GM23338 (cell line): ENCODE measurements around the gene POP7. TPM values are rescaled to one million over a fixed set of nuclear protein-coding genes. Genes with fewer than 3 reads are reported as not detected.

Experiments
- ATAC-seq: fragments of 200-7000 bp; cut with Tn5 transposase; 3 replicates; pipeline ENCODE4 v1.9.1; 2020
- DNase-seq: peaks from one replicate; pipeline ENCODE4 v3.0.0-alpha.2; 2015; ENCODE audit warnings: low spot score
- H2AFZ ChIP-seq: fragments of 200-600 bp; sonication (generic); 2 replicates; pipeline ENCODE4 v1.8.0; 2016; ENCODE audit warnings: antibody characterized with exemption, mild to moderate bottlenecking, moderate library complexity
- H3F3A ChIP-seq: fragments of 200-600 bp; sonication (generic); replicated peaks from 2 replicates; pipeline ENCODE4 v1.8.0; 2017; ENCODE audit warnings: antibody characterized with exemption, mixed run types, low read depth
- H3K27ac ChIP-seq: fragments of 200-600 bp; sonication (generic); 2 replicates; pipeline ENCODE4 v1.6.1; 2016; ENCODE audit warnings: low read depth
- H3K27me3 ChIP-seq: fragments of 200-600 bp; sonication (generic); 2 replicates; pipeline ENCODE4 v1.8.0; 2016; ENCODE audit warnings: mild to moderate bottlenecking, mixed run types, moderate library complexity; ENCODE audit not compliant: insufficient read depth
- H3K36me3 ChIP-seq: fragments of 200-600 bp; sonication (generic); 2 replicates; pipeline ENCODE4 v1.8.0; 2016; ENCODE audit warnings: mild to moderate bottlenecking; ENCODE audit not compliant: insufficient read depth
- H3K4me1 ChIP-seq: fragments of 200-600 bp; sonication (generic); 2 replicates; pipeline ENCODE4 v1.8.0; 2016; ENCODE audit warnings: mild to moderate bottlenecking, moderate library complexity; ENCODE audit not compliant: insufficient read depth
- H3K4me2 ChIP-seq: fragments of 200-600 bp; sonication (generic); 2 replicates; pipeline ENCODE4 v1.7.1; 2017; ENCODE audit warnings: mixed run types
- H3K4me3 ChIP-seq: fragments of 200-600 bp; sonication (generic); 2 replicates; pipeline ENCODE4 v1.6.1; 2016; ENCODE audit warnings: mixed run types
- H3K79me2 ChIP-seq: fragments of 200-600 bp; sonication (generic); replicated peaks from 2 replicates; pipeline ENCODE4 v1.8.0; 2017; ENCODE audit warnings: mild to moderate bottlenecking; ENCODE audit not compliant: insufficient read depth
- H3K9me2 ChIP-seq: fragments of 200-600 bp; sonication (generic); 2 replicates; pipeline ENCODE4 v1.8.0; 2017; ENCODE audit not compliant: insufficient read depth
- H4K20me1 ChIP-seq: fragments of 200-600 bp; sonication (generic); replicated peaks from 2 replicates; pipeline ENCODE4 v1.8.0; 2017; ENCODE audit warnings: mild to moderate bottlenecking; ENCODE audit not compliant: insufficient read depth
- H3K27ac Mint-ChIP-seq: 2 replicates; pipeline ENCODE4 v1.8.0; 2020; ENCODE audit warnings: inconsistent platforms, mild to moderate bottlenecking, moderate library complexity, mixed read lengths
- H3K27me3 Mint-ChIP-seq: 3 replicates; pipeline ENCODE4 v1.8.0; 2022; ENCODE audit warnings: low read depth, mild to moderate bottlenecking, moderate library complexity, mixed read lengths, inconsistent platforms; ENCODE audit not compliant: insufficient read depth, poor library complexity
- H3K36me3 Mint-ChIP-seq: 3 replicates; pipeline ENCODE4 v1.8.0; 2021; ENCODE audit warnings: low read depth, mild to moderate bottlenecking, inconsistent platforms, moderate library complexity, mixed read lengths
- H3K4me1 Mint-ChIP-seq: 3 replicates; pipeline ENCODE4 v1.8.0; 2020; ENCODE audit warnings: mild to moderate bottlenecking, inconsistent platforms, mixed read lengths
- H3K4me3 Mint-ChIP-seq: 3 replicates; pipeline ENCODE4 v1.8.0; 2021; ENCODE audit warnings: moderate library complexity, mild to moderate bottlenecking, inconsistent platforms, mixed read lengths
- H3K9me3 Mint-ChIP-seq: 3 replicates; pipeline ENCODE4 v1.8.0; 2020; ENCODE audit warnings: moderate library complexity, mild to moderate bottlenecking, inconsistent platforms, mixed read lengths
- CREB1 ChIP-seq: fragments of 250-450 bp; sonication (Bioruptor Pico); IDR thresholded peaks from 2 replicates; pipeline ENCODE4 v1.5.0; 2020; ENCODE audit warnings: low read depth, mild to moderate bottlenecking, moderate library complexity
- EZH2 ChIP-seq: fragments of 200-600 bp; sonication (generic); IDR thresholded peaks from one replicate; pipeline ENCODE4 v1.8.0; 2017; ENCODE audit warnings: antibody characterized with exemption, mild to moderate bottlenecking, low read depth; ENCODE audit not compliant: unreplicated experiment
- NANOG ChIP-seq: IDR thresholded peaks from 2 replicates; pipeline ENCODE4 v1.6.1; 2016; ENCODE audit warnings: antibody characterized with exemption, borderline replicate concordance
- POLR2AphosphoS5 ChIP-seq: IDR thresholded peaks from 2 replicates; pipeline ENCODE4 v1.6.1; 2016; ENCODE audit warnings: antibody characterized with exemption, low read depth
- ZNF114 ChIP-seq: fragments of 250-450 bp; sonication (Bioruptor Pico); IDR thresholded peaks from 2 replicates; pipeline ENCODE4 v1.5.0; 2020; ENCODE audit warnings: mild to moderate bottlenecking, moderate library complexity
- ZNF331 ChIP-seq: fragments of 250-450 bp; sonication (Bioruptor Pico); IDR thresholded peaks from 2 replicates; pipeline ENCODE4 v1.5.0; 2020; ENCODE audit warnings: low read depth, mild to moderate bottlenecking, moderate library complexity
- polyA plus RNA-seq: library from polyadenylated mRNA; unstranded; fragments of >200 nt; fragmentation: Nextera tagmentation; extraction: Ambion mirVana; gene quantifications from 2 replicates; pipeline ENCODE4 v1.2.1, GENCODE V29; 2016
- total RNA-seq: library from RNA; depleted of rRNA; stranded (reverse); fragments of >200 nt; shearing (Covaris generic); gene quantifications from 2 replicates; pipeline ENCODE4 v1.2.3, GENCODE V29; 2014
- TF ChIP-seq, protein P1 (sequence below): fragments of 250-450 bp; sonication (Bioruptor Pico); IDR thresholded peaks from 2 replicates; pipeline ENCODE4 v1.5.0; 2020; ENCODE audit warnings: mild to moderate bottlenecking, moderate library complexity
- TF ChIP-seq, protein P2 (sequence below): IDR thresholded peaks from 2 replicates; pipeline ENCODE4 v1.6.1; 2016; ENCODE audit warnings: antibody characterized with exemption
- TF ChIP-seq, protein P3 (sequence below): IDR thresholded peaks from one replicate; pipeline ENCODE4 v1.6.1; 2018; ENCODE audit warnings: antibody characterized with exemption; ENCODE audit not compliant: unreplicated experiment

POP7 gene
- total and polyA plus RNA-seq, 2 experiments from 2014 or later, result 110 to 216 TPM

DNA sequence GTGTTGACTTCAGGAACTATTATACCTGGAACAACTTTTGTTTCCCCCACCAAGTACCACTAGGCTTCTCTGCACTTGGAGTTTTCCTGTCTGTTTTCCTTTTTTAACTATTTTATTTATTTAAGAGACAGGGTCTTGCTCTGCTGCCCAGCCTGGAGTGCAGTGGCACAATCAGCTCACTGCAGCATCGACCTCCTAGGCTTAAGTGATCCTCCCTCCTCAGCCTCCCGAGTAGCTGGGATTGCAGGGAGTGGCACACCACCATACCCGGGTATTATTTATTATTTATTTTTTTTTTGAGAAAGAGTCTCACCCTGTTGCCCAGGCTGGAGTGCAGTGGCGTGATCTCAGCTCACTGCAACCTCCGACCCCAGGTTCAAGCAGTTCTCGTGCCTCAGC is 9.8 kb upstream of the POP7 start:
- Mint-ChIP-seq H3K9me3 (peaks cover 8% of the 10 kb centered on the region; the same call in 2 of the 3 replicates), H3K27me3 (peaks cover 21% of the 10 kb centered on the region), H3K4me1 (peaks cover 30% of the 10 kb centered on the region), H3K36me3 (peaks cover 12% of the 10 kb centered on the region), H3K27ac (peak overlapping the region; percentile 99), H3K4me3 (peak overlapping the region; percentile 70)
- Histone ChIP-seq H3F3A (peaks cover 23% of the 10 kb centered on the region), H3K4me3 (peak overlapping the region; percentile 18; the same call in 1 of the 2 replicates), H3K4me1 (peaks cover 16% of the 10 kb centered on the region), H3K36me3 (no peaks in the 10 kb centered on the region), H3K79me2 (peaks cover 45% of the 10 kb centered on the region), H3K9me2 (no peaks in the 10 kb centered on the region), H4K20me1 (peaks cover 12% of the 10 kb centered on the region), H2AFZ (no peak overlapping the region), H3K4me2 (peak overlapping the region; percentile 19; the same call in 1 of the 2 replicates), H3K27ac (peak overlapping the region; percentile 92), H3K27me3 (no peaks in the 10 kb centered on the region)
- ATAC-seq, result no peak
- no peak for DNase-seq
- TF ChIP-seq, protein P1, sequence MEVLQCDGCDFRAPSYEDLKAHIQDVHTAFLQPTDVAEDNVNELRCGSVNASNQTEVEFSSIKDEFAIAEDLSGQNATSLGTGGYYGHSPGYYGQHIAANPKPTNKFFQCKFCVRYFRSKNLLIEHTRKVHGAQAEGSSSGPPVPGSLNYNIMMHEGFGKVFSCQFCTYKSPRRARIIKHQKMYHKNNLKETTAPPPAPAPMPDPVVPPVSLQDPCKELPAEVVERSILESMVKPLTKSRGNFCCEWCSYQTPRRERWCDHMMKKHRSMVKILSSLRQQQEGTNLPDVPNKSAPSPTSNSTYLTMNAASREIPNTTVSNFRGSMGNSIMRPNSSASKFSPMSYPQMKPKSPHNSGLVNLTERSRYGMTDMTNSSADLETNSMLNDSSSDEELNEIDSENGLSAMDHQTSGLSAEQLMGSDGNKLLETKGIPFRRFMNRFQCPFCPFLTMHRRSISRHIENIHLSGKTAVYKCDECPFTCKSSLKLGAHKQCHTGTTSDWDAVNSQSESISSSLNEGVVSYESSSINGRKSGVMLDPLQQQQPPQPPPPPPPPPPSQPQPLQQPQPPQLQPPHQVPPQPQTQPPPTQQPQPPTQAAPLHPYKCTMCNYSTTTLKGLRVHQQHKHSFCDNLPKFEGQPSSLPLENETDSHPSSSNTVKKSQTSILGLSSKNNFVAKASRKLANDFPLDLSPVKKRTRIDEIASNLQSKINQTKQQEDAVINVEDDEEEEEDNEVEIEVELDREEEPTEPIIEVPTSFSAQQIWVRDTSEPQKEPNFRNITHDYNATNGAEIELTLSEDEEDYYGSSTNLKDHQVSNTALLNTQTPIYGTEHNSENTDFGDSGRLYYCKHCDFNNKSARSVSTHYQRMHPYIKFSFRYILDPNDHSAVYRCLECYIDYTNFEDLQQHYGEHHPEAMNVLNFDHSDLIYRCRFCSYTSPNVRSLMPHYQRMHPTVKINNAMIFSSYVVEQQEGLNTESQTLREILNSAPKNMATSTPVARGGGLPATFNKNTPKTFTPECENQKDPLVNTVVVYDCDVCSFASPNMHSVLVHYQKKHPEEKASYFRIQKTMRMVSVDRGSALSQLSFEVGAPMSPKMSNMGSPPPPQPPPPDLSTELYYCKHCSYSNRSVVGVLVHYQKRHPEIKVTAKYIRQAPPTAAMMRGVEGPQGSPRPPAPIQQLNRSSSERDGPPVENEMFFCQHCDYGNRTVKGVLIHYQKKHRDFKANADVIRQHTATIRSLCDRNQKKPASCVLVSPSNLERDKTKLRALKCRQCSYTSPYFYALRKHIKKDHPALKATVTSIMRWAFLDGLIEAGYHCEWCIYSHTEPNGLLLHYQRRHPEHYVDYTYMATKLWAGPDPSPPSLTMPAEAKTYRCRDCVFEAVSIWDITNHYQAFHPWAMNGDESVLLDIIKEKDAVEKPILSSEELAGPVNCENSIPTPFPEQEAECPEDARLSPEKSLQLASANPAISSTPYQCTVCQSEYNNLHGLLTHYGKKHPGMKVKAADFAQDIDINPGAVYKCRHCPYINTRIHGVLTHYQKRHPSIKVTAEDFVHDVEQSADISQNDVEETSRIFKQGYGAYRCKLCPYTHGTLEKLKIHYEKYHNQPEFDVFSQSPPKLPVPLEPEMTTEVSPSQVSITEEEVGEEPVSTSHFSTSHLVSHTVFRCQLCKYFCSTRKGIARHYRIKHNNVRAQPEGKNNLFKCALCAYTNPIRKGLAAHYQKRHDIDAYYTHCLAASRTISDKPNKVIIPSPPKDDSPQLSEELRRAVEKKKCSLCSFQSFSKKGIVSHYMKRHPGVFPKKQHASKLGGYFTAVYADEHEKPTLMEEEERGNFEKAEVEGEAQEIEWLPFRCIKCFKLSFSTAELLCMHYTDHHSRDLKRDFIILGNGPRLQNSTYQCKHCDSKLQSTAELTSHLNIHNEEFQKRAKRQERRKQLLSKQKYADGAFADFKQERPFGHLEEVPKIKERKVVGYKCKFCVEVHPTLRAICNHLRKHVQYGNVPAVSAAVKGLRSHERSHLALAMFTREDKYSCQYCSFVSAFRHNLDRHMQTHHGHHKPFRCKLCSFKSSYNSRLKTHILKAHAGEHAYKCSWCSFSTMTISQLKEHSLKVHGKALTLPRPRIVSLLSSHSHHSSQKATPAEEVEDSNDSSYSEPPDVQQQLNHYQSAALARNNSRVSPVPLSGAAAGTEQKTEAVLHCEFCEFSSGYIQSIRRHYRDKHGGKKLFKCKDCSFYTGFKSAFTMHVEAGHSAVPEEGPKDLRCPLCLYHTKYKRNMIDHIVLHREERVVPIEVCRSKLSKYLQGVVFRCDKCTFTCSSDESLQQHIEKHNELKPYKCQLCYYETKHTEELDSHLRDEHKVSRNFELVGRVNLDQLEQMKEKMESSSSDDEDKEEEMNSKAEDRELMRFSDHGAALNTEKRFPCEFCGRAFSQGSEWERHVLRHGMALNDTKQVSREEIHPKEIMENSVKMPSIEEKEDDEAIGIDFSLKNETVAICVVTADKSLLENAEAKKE, result no peak
- TF ChIP-seq, protein P2, sequence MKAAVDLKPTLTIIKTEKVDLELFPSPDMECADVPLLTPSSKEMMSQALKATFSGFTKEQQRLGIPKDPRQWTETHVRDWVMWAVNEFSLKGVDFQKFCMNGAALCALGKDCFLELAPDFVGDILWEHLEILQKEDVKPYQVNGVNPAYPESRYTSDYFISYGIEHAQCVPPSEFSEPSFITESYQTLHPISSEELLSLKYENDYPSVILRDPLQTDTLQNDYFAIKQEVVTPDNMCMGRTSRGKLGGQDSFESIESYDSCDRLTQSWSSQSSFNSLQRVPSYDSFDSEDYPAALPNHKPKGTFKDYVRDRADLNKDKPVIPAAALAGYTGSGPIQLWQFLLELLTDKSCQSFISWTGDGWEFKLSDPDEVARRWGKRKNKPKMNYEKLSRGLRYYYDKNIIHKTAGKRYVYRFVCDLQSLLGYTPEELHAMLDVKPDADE, result no peak
- no peak for TF ChIP-seq NANOG
- TF ChIP-seq EZH2, result no peak
- no peak for TF ChIP-seq CREB1 (CRISPR knock-in tag)
- TF ChIP-seq ZNF331 (CRISPR knock-in tag), result no peak
- no peak for TF ChIP-seq POLR2AphosphoS5
- TF ChIP-seq, protein P3, sequence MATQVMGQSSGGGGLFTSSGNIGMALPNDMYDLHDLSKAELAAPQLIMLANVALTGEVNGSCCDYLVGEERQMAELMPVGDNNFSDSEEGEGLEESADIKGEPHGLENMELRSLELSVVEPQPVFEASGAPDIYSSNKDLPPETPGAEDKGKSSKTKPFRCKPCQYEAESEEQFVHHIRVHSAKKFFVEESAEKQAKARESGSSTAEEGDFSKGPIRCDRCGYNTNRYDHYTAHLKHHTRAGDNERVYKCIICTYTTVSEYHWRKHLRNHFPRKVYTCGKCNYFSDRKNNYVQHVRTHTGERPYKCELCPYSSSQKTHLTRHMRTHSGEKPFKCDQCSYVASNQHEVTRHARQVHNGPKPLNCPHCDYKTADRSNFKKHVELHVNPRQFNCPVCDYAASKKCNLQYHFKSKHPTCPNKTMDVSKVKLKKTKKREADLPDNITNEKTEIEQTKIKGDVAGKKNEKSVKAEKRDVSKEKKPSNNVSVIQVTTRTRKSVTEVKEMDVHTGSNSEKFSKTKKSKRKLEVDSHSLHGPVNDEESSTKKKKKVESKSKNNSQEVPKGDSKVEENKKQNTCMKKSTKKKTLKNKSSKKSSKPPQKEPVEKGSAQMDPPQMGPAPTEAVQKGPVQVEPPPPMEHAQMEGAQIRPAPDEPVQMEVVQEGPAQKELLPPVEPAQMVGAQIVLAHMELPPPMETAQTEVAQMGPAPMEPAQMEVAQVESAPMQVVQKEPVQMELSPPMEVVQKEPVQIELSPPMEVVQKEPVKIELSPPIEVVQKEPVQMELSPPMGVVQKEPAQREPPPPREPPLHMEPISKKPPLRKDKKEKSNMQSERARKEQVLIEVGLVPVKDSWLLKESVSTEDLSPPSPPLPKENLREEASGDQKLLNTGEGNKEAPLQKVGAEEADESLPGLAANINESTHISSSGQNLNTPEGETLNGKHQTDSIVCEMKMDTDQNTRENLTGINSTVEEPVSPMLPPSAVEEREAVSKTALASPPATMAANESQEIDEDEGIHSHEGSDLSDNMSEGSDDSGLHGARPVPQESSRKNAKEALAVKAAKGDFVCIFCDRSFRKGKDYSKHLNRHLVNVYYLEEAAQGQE, result no peak
- no peak for TF ChIP-seq ZNF114 (CRISPR knock-in tag)
